Keratinocyte (primary cell): Measurements from ENCODE around the gene TMBIM4.
"Not testable (repeated sequence)": the region's sequence is repeated elsewhere in the genome, so short reads cannot be mapped to it uniquely, and the experiment has no call there.

ENCODE experiments used
- CTCF ChIP-seq, 3 experiments: IDR thresholded peaks in 1 of 3; conservative IDR thresholded peaks in 1 of 3; optimal IDR thresholded peaks in 1 of 3; 2 replicates in 2 of 3; 3 replicates in 1 of 3; pipeline versions ENCODE3 to v1.5.1; 2011; ENCODE audit warnings: low read length in 3 of 3, mild to moderate bottlenecking in 3 of 3, moderate library complexity in 2 of 3, control low read depth in 1 of 3, inconsistent platforms in 1 of 3; ENCODE audit not compliant: insufficient read depth in 2 of 3; ENCODE audit errors: extremely low read depth in 1 of 3
- EZH2 ChIP-seq: IDR thresholded peaks from one replicate; pipeline ENCODE4 v1.6.1; 2012; ENCODE audit warnings: inconsistent platforms, mild to moderate bottlenecking, low read length, moderate library complexity

- TF ChIP-seq EZH2; CTCF (optimal IDR thresholded peaks at IDR 0.05 in 1 of 3, IDR thresholded peaks at IDR 0.05 in 1 of 3, conservative IDR thresholded peaks at IDR 0.05 in 1 of 3; ENCODE audit: extremely low read depth in 1 of 3, insufficient read depth in 2 of 3, low read length in 3 of 3): not testable (repeated sequence)
Measured at GRCh38 chr12:66184822-66185221, 15.0 kb upstream of the TMBIM4 start.
